K562 (cell line): ENCODE data around the gene NDRG3. TPM values are rescaled to one million over a fixed set of nuclear protein-coding genes. Genes with fewer than 3 reads are reported as not detected.

ENCODE experiments used
- ATAC-seq: fragments of 200-7000 bp; cut with Tn5 transposase; 3 replicates; pipeline ENCODE4 v1.9.1; 2020; ENCODE audit warnings: moderate library complexity
- BruUV-seq: library from RNA; stranded (reverse); fragments of 400-500 nt; replicated peaks from 2 replicates; lab custom pipeline; 2021; lab: Mats Ljungman, UMichigan
- CTCF ChIA-PET: fragments of 300-600 bp; formaldehyde crosslinking; extraction: SDS; loops from one replicate; lab custom pipeline; 2021; ENCODE audit warnings: low intra/inter-chr PET ratio; lab: Yijun Ruan, JAX
- POLR2A ChIA-PET: fragments of 300-600, 350-650 bp; sonication (Branson Sonifier 250); formaldehyde crosslinking; extraction: SDS; loops from one replicate; lab custom pipeline; 2021; ENCODE audit warnings: antibody characterized with exemption, inconsistent platforms; lab: Yijun Ruan, JAX
- DNase-seq, 4 experiments: peaks; one replicate each; pipeline versions ENCODE4 v3.0.0 to v3.0.0-alpha.2; 2011 to 2018; ENCODE audit warnings: low spot score in 3 of 4, mixed read lengths in 3 of 4; ENCODE audit errors: extremely low read depth in 1 of 4
- FAIRE-seq: peaks from 2 replicates; lab custom pipeline; 2011; peaks lifted over from hg19 to GRCh38; lab: Jason Lieb, UNC
- H2AFZ ChIP-seq: 2 replicates; pipeline ENCODE4 v1.6.0; 2011; ENCODE audit warnings: low read depth, low read length, control low read depth, inconsistent platforms
- H3K27ac ChIP-seq: fragments of 200-600 bp; 3 replicates; pipeline ENCODE4 v1.8.0; 2011; ENCODE audit warnings: low read depth, mild to moderate bottlenecking, control low read depth, inconsistent platforms, low read length, moderate library complexity, mixed read lengths; ENCODE audit errors: extremely low read depth
- H3K27me3 ChIP-seq, 2 experiments: fragments of 300-600 bp in 1 of 2; 2 replicates in 1 of 2; 3 replicates in 1 of 2; pipeline versions ENCODE4 v1.6.0 to v1.8.0; 2011; ENCODE audit warnings: inconsistent platforms in 2 of 2, low read length in 2 of 2, mild to moderate bottlenecking in 1 of 2, mixed read lengths in 1 of 2, moderate library complexity in 1 of 2; ENCODE audit not compliant: control insufficient read depth in 2 of 2, insufficient read depth in 2 of 2
- H3K36me3 ChIP-seq: fragments of 300-600 bp; 3 replicates; pipeline ENCODE4 v1.8.0; 2011; ENCODE audit warnings: mild to moderate bottlenecking, low read length, inconsistent platforms; ENCODE audit not compliant: control insufficient read depth, insufficient read depth
- H3K4me1 ChIP-seq, 2 experiments: fragments of 200-600 bp in 1 of 2; replicated peaks in 1 of 2; 2 replicates in 1 of 2; 3 replicates in 1 of 2; pipeline versions ENCODE4 v1.5.1 to v1.8.0; 2011; ENCODE audit warnings: inconsistent platforms in 2 of 2, low read length in 2 of 2, mild to moderate bottlenecking in 1 of 2, mixed read lengths in 1 of 2, moderate library complexity in 1 of 2; ENCODE audit not compliant: control insufficient read depth in 2 of 2, insufficient read depth in 2 of 2
- H3K4me2 ChIP-seq: 2 replicates; pipeline ENCODE4 v1.6.1; 2011; ENCODE audit warnings: low read length, control low read depth, inconsistent platforms, mixed read lengths; ENCODE audit not compliant: insufficient read depth
- H3K4me3 ChIP-seq: fragments of 200-600 bp; sonication (generic), shearing (Covaris generic); 2 replicates; pipeline ENCODE4 v1.5.1; 2016; ENCODE audit warnings: control low read depth, inconsistent platforms
- H3K79me2 ChIP-seq: fragments of 200-600 bp; 3 replicates; pipeline ENCODE4 v1.8.0; 2011; ENCODE audit warnings: low read length, inconsistent platforms; ENCODE audit not compliant: control insufficient read depth, insufficient read depth
- H3K9ac ChIP-seq, 2 experiments: 2 replicates each; pipeline versions ENCODE4 v1.6.0 to v1.6.1; 2011; ENCODE audit warnings: low read depth in 2 of 2, low read length in 2 of 2, control low read depth in 1 of 2, inconsistent platforms in 1 of 2, mild to moderate bottlenecking in 1 of 2, mixed read lengths in 1 of 2; ENCODE audit not compliant: insufficient read depth in 1 of 2
- H3K9me1 ChIP-seq: one replicate; pipeline ENCODE4 v1.6.0; 2011; ENCODE audit warnings: inconsistent platforms, mild to moderate bottlenecking, low read length, moderate library complexity; ENCODE audit not compliant: control insufficient read depth, insufficient read depth
- H3K9me3 ChIP-seq: replicated peaks from 2 replicates; pipeline ENCODE4 v1.5.1; 2011; ENCODE audit warnings: low read depth, low read length, inconsistent platforms; ENCODE audit not compliant: control insufficient read depth, insufficient read depth
- H4K20me1 ChIP-seq: replicated peaks from 2 replicates; pipeline ENCODE4 v1.6.1; 2011; ENCODE audit warnings: low read length, inconsistent platforms, mixed read lengths; ENCODE audit not compliant: control insufficient read depth, insufficient read depth
- CSDE1 ChIP-seq, 2 experiments: fragments of 450-650 bp; IDR thresholded peaks; 2 replicates each; pipeline ENCODE4 v1.6.1; 2016; ENCODE audit warnings: mild to moderate bottlenecking in 1 of 2
- CXXC5 ChIP-seq: fragments of 250-450 bp; sonication (Bioruptor Pico); IDR thresholded peaks from 2 replicates; pipeline ENCODE4 v1.8.0; 2022; ENCODE audit warnings: inconsistent platforms, mild to moderate bottlenecking, moderate library complexity
- MAZ ChIP-seq, 2 experiments: fragments of 450-650 bp in 1 of 2; sonication (generic) in 1 of 2; formaldehyde crosslinking; IDR thresholded peaks in 1 of 2; conservative IDR thresholded peaks in 1 of 2; 2 replicates each; pipeline versions ENCODE4 v1.4.0 to v1.5.0; 2020; ENCODE audit warnings: mild to moderate bottlenecking in 1 of 2, missing genetic modification reagents in 1 of 2
- TFAM ChIP-seq: fragments of 250-450 bp; sonication (Bioruptor Pico); conservative IDR thresholded peaks from 2 replicates; pipeline ENCODE4 v1.5.0; 2021; ENCODE audit warnings: mild to moderate bottlenecking, moderate library complexity
- ZBTB7A ChIP-seq: IDR thresholded peaks from 2 replicates; pipeline ENCODE4 v1.6.1; 2011; ENCODE audit warnings: low read depth, mild to moderate bottlenecking, low read length, moderate library complexity, borderline replicate concordance; ENCODE audit not compliant: control insufficient read depth
- ZNF23 ChIP-seq: fragments of 250-450 bp; sonication (Bioruptor Pico); IDR thresholded peaks from 2 replicates; pipeline ENCODE4 v1.4.0; 2020; ENCODE audit warnings: mild to moderate bottlenecking
- WGBS: fragments of 100-300 bp; shearing (Covaris generic); methylation state at CpG from one replicate; pipeline ENCODE4 v1.1.6; 2016; ENCODE audit warnings: low coverage, mixed read lengths; ENCODE audit not compliant: insufficient coverage; ENCODE audit errors: missing lambda C conversion rate; 5-methylcytosine and 5-hydroxymethylcytosine counted together
- in situ Hi-C: fragments of 300-500 bp; cut with MboI; formaldehyde crosslinking; loops from 4 replicates; pipeline ENCODE4 v1.15.0; 2018; ENCODE audit warnings: inconsistent platforms, mixed read lengths
- intact Hi-C: fragments of 100-400 bp; cut with micrococcal nuclease; formaldehyde crosslinking; loops from 2 replicates; pipeline ENCODE4 v1.14.2; 2022
- polyA plus RNA-seq, 8 experiments: library from polyadenylated mRNA; depleted of rRNA in 4 of 8; stranded (reverse) in 5 of 8; unstranded in 3 of 8; fragments of >200 nt; fragmentation: Nextera tagmentation in 2 of 8; fragmentation: Illumina TruSeq in 1 of 8; extraction: Ambion mirVana in 2 of 8; extraction: Trizol in 1 of 8; gene quantifications; 2 replicates each; pipeline versions ENCODE4 v1.2.1 to v1.2.3, GENCODE V29; 2011 to 2014; ENCODE audit warnings: inconsistent platforms in 1 of 8, missing spikeins in 1 of 8
- total RNA-seq, 7 experiments: library from RNA; depleted of rRNA in 6 of 7; stranded (reverse); fragments of >200 nt in 6 of 7; fragmentation: Illumina TruSeq in 2 of 7; extraction: Trizol in 2 of 7; gene quantifications; 2 replicates each; pipeline versions ENCODE4 v1.2.1 to v1.2.3, GENCODE V29; 2011 to 2021; ENCODE audit warnings: low replicate concordance in 1 of 7

NDRG3 gene
- total and polyA plus RNA-seq, 9 of the 15 experiments (the other 6 are each of a cell fraction or from before 2014, with no cell fraction given): 14.6 to 39.4 (median 24.4) TPM

- H3K9me1 ChIP-seq: peaks cover 4% of the 10 kb centered on the region
- no peak overlapping the region for H2AFZ ChIP-seq
- 64% methylated on average over 3 of the region's 3 CpGs for WGBS
- H3K27me3 ChIP-seq: no peaks in the 10 kb centered on the region
- intact Hi-C loops: loop anchor here (5.0 to 10.0 kb wide), 2 partner anchors 131 to 273 kb away; partner anchors contain the start of gene NDRG3
- no peaks in the 10 kb centered on the region; the same call in 1 of the 2 replicates for H4K20me1 ChIP-seq
- CTCF ChIA-PET: no interaction called here
- H3K9ac ChIP-seq: peak overlapping the region in 1 of 2 experiments; percentile 49; a peak in 2 of 4 replicates
- ATAC-seq (no peak), DNase-seq (no peak), FAIRE-seq (no peak)
- no peak overlapping the region for H3K27ac ChIP-seq
- H3K79me2 ChIP-seq: no peaks in the 10 kb centered on the region
- H3K4me1 ChIP-seq: no peaks in the 10 kb centered on the region
- BruUV-seq: no TSS peak
- TF ChIP-seq MAZ (CRISPR knock-in tag; conservative IDR thresholded peaks at IDR 0.05 in 1 of 2, IDR thresholded peaks at IDR 0.05 in 1 of 2): no peak
- no peak for TF ChIP-seq ZBTB7A
- TF ChIP-seq ZNF23: no peak
- no peak for TF ChIP-seq CXXC5 (CRISPR knock-in tag)
- TF ChIP-seq TFAM (CRISPR knock-in tag): no peak
- TF ChIP-seq CSDE1 (IDR thresholded peaks at IDR 0.05): no peak
- in situ Hi-C loops: no loop called here
- no peak overlapping the region for H3K4me3 ChIP-seq
- no peaks in the 10 kb centered on the region for H3K9me3 ChIP-seq
- POLR2A ChIA-PET: interaction anchor here (0.5 to 2.6 kb wide), 3 partner anchors 10 to 403 kb away, joined by 3 to 12 read pairs (median 10); no protein-coding TSS in a partner anchor
- peaks cover 47% of the 10 kb centered on the region for H3K36me3 ChIP-seq
- H3K4me2 ChIP-seq: no peak overlapping the region
Observed at GRCh38 chr20:36613974-36614373, 131.9 kb downstream of the NDRG3 start.
